HAP-1 (cell line): ENCODE results near the gene PLEK2.
"Not testable (repeated sequence)": the region's sequence is repeated elsewhere in the genome, so short reads cannot be mapped to it uniquely, and the experiment has no call there.

Source experiments
- DNase-seq, 2 experiments: peaks; one replicate each; pipeline ENCODE4 v3.0.0-alpha.2; 2016 to 2020; ENCODE audit warnings: low spot score in 2 of 2
- H3K27me3 ChIP-seq: fragments of 250-450 bp; sonication (Bioruptor Pico); 2 replicates; pipeline ENCODE4 v1.5.1; 2020; ENCODE audit warnings: low read depth, mild to moderate bottlenecking, moderate library complexity
- H3K36me3 ChIP-seq: fragments of 250-450 bp; sonication (Bioruptor Pico); replicated peaks from 2 replicates; pipeline ENCODE4 v1.5.1; 2020; ENCODE audit warnings: mild to moderate bottlenecking
- H3K4me1 ChIP-seq: fragments of 250-450 bp; sonication (Bioruptor Pico); 2 replicates; pipeline ENCODE4 v1.5.1; 2020; ENCODE audit warnings: mild to moderate bottlenecking
- H3K4me3 ChIP-seq: fragments of 250-450 bp; sonication (Bioruptor Pico); 2 replicates; pipeline ENCODE4 v1.5.1; 2020; ENCODE audit warnings: mild to moderate bottlenecking, moderate library complexity
- H3K9me3 ChIP-seq: fragments of 250-450 bp; sonication (Bioruptor Pico); 2 replicates; pipeline ENCODE4 v1.5.1; 2020; ENCODE audit warnings: mild to moderate bottlenecking, moderate library complexity
- in situ Hi-C: fragments of 300-500 bp; cut with MboI; formaldehyde crosslinking; loops from 3 replicates; pipeline ENCODE4 v1.14.3; 2020; ENCODE audit warnings: low sequenced_read_pairs, inconsistent platforms, mixed read lengths

Gene PLEK2

GRCh38 chr14:67411820-67412421 lies at the start of gene PLEK2:
Gene PLEK2, minus strand, starts transcription at chr14:67412165. Its CDS starts 106 bp downstream, at chr14:67412059.
- DNase-seq, result no peak
- in situ Hi-C loops, result no loop called here

GRCh38 chr14:67461341-67461985 lies 49.5 kb upstream of the PLEK2 start:
- no peak for DNase-seq
- no peaks in the 10 kb centered on the region for H3K4me1 ChIP-seq
- H3K4me3 ChIP-seq, result no peak overlapping the region
- H3K27me3 ChIP-seq, result peaks cover 8% of the 10 kb centered on the region; the same call in 1 of the 2 replicates
- no peaks in the 10 kb centered on the region for H3K9me3 ChIP-seq
- in situ Hi-C loops, result no loop called here
- no peaks in the 10 kb centered on the region for H3K36me3 ChIP-seq

More at GRCh38 chr14:67411820-67412421, at the start of gene PLEK2:
- Histone ChIP-seq H3K9me3 (no peaks in the 10 kb centered on the region), H3K4me3 (no peak within 1 kb of the TSS), H3K4me1 (no peaks in the 10 kb centered on the region), H3K27me3 (no peaks in the 10 kb centered on the region), H3K36me3 (no peaks in the 10 kb centered on the region)

- peaks cover 8% of the 10 kb centered on the region; the same call in 1 of the 2 replicates for H3K27me3 ChIP-seq
- no peak for DNase-seq
- H3K4me3 ChIP-seq, result no peak overlapping the region
- in situ Hi-C loops, result no loop called here
- no peaks in the 10 kb centered on the region for H3K36me3 ChIP-seq
- no peaks in the 10 kb centered on the region for H3K9me3 ChIP-seq
- H3K4me1 ChIP-seq, result no peaks in the 10 kb centered on the region
Measured at GRCh38 chr14:67459336-67459735, 47.4 kb upstream of the PLEK2 start.

- H3K9me3 ChIP-seq, result no peaks in the 10 kb centered on the region
- H3K4me3 ChIP-seq, result no peak overlapping the region
- H3K4me1 ChIP-seq, result no peaks in the 10 kb centered on the region
- H3K36me3 ChIP-seq, result no peaks in the 10 kb centered on the region
- DNase-seq, result no peak
- H3K27me3 ChIP-seq, result peaks cover 8% of the 10 kb centered on the region; the same call in 1 of the 2 replicates
- in situ Hi-C loops, result no loop called here
Measured at GRCh38 chr14:67457782-67458181, 45.8 kb upstream of the PLEK2 start.

GRCh38 chr14:67456732-67457131 lies 44.8 kb upstream of the PLEK2 start:
- Histone ChIP-seq H3K4me1 (no peaks in the 10 kb centered on the region), H3K27me3 (peaks cover 8% of the 10 kb centered on the region; the same call in 1 of the 2 replicates), H3K36me3 (no peaks in the 10 kb centered on the region), H3K4me3 (no peak overlapping the region), H3K9me3 (no peaks in the 10 kb centered on the region)
- no peak for DNase-seq
- in situ Hi-C loops, result no loop called here

- Histone ChIP-seq H3K4me1 (no peaks in the 10 kb centered on the region), H3K27me3 (no peaks in the 10 kb centered on the region), H3K4me3 (no peak overlapping the region), H3K9me3 (peaks cover 3% of the 10 kb centered on the region; the same call in 1 of the 2 replicates), H3K36me3 (no peaks in the 10 kb centered on the region)
- no peak for DNase-seq
- in situ Hi-C loops, result no loop called here
Measured at GRCh38 chr14:67453575-67454300, 41.8 kb upstream of the PLEK2 start.

GRCh38 chr14:67451667-67452066 lies 39.7 kb upstream of the PLEK2 start:
- H3K4me1 ChIP-seq, in situ Hi-C loops: not testable (repeated sequence)

GRCh38 chr14:67449096-67449495 lies 37.1 kb upstream of the PLEK2 start:
- no peaks in the 10 kb centered on the region; the same call in 1 of the 2 replicates for H3K27me3 ChIP-seq
- H3K4me3 ChIP-seq, result no peak overlapping the region
- in situ Hi-C loops, result no loop called here
- DNase-seq, result no peak
- H3K9me3 ChIP-seq, result peaks cover 3% of the 10 kb centered on the region; the same call in 1 of the 2 replicates
- H3K4me1 ChIP-seq, result no peaks in the 10 kb centered on the region
- no peaks in the 10 kb centered on the region for H3K36me3 ChIP-seq

More at GRCh38 chr14:67451667-67452066, 39.7 kb upstream of the PLEK2 start:
- not testable (repeated sequence) for H3K4me3 ChIP-seq, H3K9me3 ChIP-seq, H3K27me3 ChIP-seq, DNase-seq, H3K36me3 ChIP-seq

- in situ Hi-C loops, result no loop called here
- no peaks in the 10 kb centered on the region for H3K4me1 ChIP-seq
Measured at GRCh38 chr14:67447033-67447381, 35.0 kb upstream of the PLEK2 start.

GRCh38 chr14:67446371-67447032 lies 34.5 kb upstream of the PLEK2 start:
- Histone ChIP-seq H3K4me3 (no peak overlapping the region), H3K9me3 (peaks cover 3% of the 10 kb centered on the region; the same call in 1 of the 2 replicates), H3K4me1 (no peaks in the 10 kb centered on the region), H3K36me3 (no peaks in the 10 kb centered on the region), H3K27me3 (no peaks in the 10 kb centered on the region; the same call in 1 of the 2 replicates)
- DNase-seq, result no peak
- in situ Hi-C loops, result no loop called here

More at GRCh38 chr14:67447033-67447381, 35.0 kb upstream of the PLEK2 start:
- Histone ChIP-seq H3K27me3 (no peaks in the 10 kb centered on the region; the same call in 1 of the 2 replicates), H3K36me3 (no peaks in the 10 kb centered on the region), H3K4me3 (no peak overlapping the region), H3K9me3 (peaks cover 3% of the 10 kb centered on the region; the same call in 1 of the 2 replicates)
- no peak for DNase-seq

- Histone ChIP-seq H3K27me3 (no peaks in the 10 kb centered on the region; the same call in 1 of the 2 replicates), H3K9me3 (no peaks in the 10 kb centered on the region), H3K36me3 (no peaks in the 10 kb centered on the region), H3K4me3 (no peak overlapping the region), H3K4me1 (no peaks in the 10 kb centered on the region)
- DNase-seq, result no peak
- in situ Hi-C loops, result no loop called here
Measured at GRCh38 chr14:67444395-67444794, 32.4 kb upstream of the PLEK2 start.

GRCh38 chr14:67442139-67442906 lies 30.4 kb upstream of the PLEK2 start:
- in situ Hi-C loops, result no loop called here

GRCh38 chr14:67441672-67442071 lies 29.7 kb upstream of the PLEK2 start:
- Histone ChIP-seq H3K4me3 (no peak overlapping the region), H3K36me3 (no peaks in the 10 kb centered on the region), H3K4me1 (no peaks in the 10 kb centered on the region), H3K27me3 (no peaks in the 10 kb centered on the region; the same call in 1 of the 2 replicates), H3K9me3 (no peaks in the 10 kb centered on the region)
- in situ Hi-C loops, result no loop called here
- DNase-seq, result no peak

More at GRCh38 chr14:67442139-67442906, 30.4 kb upstream of the PLEK2 start:
- Histone ChIP-seq H3K9me3 (no peaks in the 10 kb centered on the region), H3K4me1 (no peaks in the 10 kb centered on the region), H3K27me3 (no peaks in the 10 kb centered on the region; the same call in 1 of the 2 replicates), H3K4me3 (no peak overlapping the region), H3K36me3 (no peaks in the 10 kb centered on the region)
- no peak for DNase-seq
